ENCODE data around the gene ADSL.

Gene ADSL

DNA sequence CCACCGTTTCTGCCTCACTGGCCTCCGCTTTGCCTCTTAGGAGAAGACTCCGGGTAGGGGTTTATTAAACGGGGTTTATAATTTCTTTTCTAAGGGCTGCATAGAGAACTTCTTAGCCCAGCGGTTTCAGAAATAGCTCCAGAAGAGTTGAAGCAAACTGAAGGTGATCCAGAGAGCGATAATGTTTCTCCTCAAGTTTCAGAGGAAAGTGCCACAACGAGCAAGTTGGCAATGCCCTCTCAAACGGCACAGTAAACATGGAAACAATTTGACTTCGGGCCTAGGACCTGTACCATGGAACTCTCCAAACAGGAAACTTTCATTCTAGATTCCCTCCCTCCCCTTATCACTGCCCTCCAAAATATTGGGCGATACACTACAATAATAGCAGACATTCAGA, 1.0 kb downstream of the ADSL start:
- no peak for DNase-seq (ENCODE audit: insufficient read length, low spot score)
- FAIRE-seq = no peak
- TF ChIP-seq, protein P1, sequence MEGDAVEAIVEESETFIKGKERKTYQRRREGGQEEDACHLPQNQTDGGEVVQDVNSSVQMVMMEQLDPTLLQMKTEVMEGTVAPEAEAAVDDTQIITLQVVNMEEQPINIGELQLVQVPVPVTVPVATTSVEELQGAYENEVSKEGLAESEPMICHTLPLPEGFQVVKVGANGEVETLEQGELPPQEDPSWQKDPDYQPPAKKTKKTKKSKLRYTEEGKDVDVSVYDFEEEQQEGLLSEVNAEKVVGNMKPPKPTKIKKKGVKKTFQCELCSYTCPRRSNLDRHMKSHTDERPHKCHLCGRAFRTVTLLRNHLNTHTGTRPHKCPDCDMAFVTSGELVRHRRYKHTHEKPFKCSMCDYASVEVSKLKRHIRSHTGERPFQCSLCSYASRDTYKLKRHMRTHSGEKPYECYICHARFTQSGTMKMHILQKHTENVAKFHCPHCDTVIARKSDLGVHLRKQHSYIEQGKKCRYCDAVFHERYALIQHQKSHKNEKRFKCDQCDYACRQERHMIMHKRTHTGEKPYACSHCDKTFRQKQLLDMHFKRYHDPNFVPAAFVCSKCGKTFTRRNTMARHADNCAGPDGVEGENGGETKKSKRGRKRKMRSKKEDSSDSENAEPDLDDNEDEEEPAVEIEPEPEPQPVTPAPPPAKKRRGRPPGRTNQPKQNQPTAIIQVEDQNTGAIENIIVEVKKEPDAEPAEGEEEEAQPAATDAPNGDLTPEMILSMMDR (IDR thresholded peaks at IDR 0.05; ENCODE audit: insufficient read depth, missing control alignments) = no peak

DNA sequence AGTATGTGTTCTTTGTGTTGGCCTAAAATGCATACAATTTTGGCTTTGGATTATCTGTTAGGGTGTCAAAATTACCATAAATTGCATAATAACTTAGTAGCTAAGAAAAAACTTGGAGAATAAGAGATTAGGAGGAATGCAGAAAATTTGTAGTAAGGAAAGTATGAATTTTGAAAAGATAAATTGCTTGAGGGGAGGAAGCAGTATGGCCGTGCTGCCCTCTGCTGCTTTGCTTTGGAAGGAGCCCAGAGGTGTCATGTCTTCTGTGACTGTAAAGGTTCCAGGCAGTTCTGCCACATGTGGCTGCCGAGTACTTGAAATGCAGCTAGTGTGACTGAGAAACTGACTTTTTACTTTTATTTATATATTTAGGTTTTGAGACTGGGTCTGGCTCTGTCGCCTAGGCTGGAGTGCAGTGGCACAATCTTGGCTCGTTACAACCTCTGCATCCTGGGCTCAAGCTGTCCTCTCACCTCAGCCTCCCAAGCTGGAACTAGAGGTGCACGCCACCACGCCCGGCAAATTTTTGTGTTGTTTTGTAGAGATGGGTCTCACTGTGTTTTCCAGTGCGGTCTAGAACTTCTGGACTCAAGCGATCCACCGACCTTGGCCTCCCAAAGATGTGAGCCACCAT, 1.8 kb downstream of the ADSL start:
- TF ChIP-seq, protein P1 (IDR thresholded peaks at IDR 0.05; ENCODE audit: insufficient read depth, missing control alignments) = peak; percentile 72
- FAIRE-seq = no peak
- no peak for DNase-seq (ENCODE audit: insufficient read length, low spot score)

DNA sequence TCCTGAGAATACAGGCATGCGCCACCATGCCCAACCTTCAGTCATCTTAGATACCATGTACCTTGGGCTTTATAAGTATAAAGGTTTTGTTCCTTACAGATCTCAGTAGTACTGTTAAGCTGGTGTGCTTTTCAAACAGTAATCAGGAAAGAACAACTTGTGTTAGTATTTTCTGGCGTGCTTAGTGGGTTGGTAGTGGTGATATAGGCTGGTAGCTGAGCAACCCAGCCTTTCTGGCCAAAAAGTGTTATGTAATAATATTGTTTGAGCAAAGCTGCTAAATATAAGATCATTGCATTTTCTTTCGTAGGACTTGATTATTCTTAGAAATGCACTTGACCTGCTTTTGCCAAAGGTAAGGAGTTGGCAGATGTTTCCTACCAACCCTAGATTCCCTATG, 6.5 kb downstream of the ADSL start:
- FAIRE-seq = no peak
- TF ChIP-seq, protein P1 (IDR thresholded peaks at IDR 0.05; ENCODE audit: insufficient read depth, missing control alignments) = no peak
- DNase-seq (ENCODE audit: insufficient read length, low spot score) = no peak

DNA sequence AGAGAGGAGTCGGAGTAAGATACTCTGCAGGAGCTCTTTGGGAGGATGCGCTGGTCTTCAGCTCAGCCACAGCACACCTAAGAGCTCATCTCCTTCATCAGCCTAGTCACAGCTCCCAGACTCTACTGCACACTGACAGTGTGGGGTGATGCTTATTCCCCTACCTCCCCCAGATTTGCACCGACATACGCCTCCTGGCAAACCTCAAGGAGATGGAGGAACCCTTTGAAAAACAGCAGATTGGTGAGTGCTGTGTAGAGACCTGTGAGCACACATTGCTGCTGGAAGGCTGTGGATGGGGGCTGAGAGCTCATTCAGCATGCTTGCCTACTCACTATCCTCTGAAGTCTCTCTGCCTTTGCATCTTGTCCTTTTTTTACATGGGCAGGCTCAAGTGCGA, 14.8 kb downstream of the ADSL start:
- FAIRE-seq (no peak), DNase-seq (ENCODE audit: insufficient read length, low spot score) (no peak)
- TF ChIP-seq, protein P1 (IDR thresholded peaks at IDR 0.05; ENCODE audit: insufficient read depth, missing control alignments) = no peak

DNA sequence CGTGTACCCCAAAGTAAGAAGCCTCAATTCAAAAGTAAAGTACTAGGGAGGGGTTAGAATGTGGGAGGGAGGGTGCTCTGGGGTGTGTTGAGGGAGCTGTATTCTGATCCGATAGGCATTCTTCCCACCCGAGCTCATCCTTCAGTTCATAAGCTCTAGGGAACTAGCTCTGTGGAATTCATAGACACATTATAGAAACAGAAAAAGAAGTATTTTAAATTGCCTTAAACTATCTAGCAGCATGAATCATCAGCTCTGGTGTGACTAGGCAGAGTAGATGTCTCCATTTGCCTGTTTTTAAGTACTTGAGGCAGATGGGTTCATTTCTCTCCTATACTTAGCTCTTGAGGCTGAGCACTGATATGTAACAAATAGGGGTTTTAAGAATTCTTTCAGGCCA, 16.8 kb downstream of the ADSL start:
- DNase-seq (ENCODE audit: insufficient read length, low spot score) (no peak), FAIRE-seq (no peak)
- TF ChIP-seq, protein P1 (IDR thresholded peaks at IDR 0.05; ENCODE audit: insufficient read depth, missing control alignments) = no peak

DNA sequence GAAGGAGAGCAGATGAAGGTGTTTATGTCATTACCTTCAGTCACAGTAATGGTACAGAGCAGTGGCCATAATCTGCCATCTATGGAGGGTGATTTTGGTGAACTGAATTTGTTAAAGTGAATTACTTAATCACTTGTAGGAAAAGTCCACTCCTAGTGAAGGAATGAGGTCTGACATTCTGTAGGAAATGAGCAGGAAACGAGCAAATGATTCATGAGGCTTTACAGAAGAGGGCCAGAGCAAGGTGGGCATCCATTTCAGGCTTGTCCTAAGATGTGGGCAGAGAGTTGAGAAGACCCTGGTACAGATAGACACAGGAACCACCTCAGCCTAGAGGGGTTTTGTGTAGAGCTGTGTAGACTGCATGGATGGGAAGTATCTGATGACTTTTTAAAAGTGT, 18.1 kb downstream of the ADSL start:
- DNase-seq (ENCODE audit: insufficient read length, low spot score) (no peak), FAIRE-seq (no peak)
- TF ChIP-seq, protein P1 (IDR thresholded peaks at IDR 0.05; ENCODE audit: insufficient read depth, missing control alignments) = no peak

DNA sequence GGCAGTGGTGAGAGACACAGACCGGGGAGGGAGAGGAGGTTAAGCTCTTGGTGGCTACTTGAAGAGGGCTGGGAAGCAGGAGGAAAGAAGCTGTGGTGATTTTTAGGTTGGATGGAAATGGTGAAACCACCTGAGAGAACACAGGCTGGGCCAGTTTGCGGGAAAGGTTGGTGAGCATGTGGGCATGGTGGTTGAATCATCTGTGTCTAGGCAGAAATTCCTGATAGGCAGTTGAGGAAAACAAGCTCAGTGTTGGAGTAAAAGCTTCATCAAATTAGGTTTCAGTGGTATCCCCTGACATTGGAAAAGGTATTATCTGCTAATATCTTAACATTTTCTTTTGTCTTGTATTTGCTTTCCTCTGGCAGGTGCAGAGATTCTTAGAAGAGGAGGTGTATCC, 19.8 kb downstream of the ADSL start:
- TF ChIP-seq, protein P1 (IDR thresholded peaks at IDR 0.05; ENCODE audit: insufficient read depth, missing control alignments) = no peak
- FAIRE-seq (no peak), DNase-seq (ENCODE audit: insufficient read length, low spot score) (no peak)

Data from D721Med (cell line).